ENCODE data around the gene CARD14.

DNA sequence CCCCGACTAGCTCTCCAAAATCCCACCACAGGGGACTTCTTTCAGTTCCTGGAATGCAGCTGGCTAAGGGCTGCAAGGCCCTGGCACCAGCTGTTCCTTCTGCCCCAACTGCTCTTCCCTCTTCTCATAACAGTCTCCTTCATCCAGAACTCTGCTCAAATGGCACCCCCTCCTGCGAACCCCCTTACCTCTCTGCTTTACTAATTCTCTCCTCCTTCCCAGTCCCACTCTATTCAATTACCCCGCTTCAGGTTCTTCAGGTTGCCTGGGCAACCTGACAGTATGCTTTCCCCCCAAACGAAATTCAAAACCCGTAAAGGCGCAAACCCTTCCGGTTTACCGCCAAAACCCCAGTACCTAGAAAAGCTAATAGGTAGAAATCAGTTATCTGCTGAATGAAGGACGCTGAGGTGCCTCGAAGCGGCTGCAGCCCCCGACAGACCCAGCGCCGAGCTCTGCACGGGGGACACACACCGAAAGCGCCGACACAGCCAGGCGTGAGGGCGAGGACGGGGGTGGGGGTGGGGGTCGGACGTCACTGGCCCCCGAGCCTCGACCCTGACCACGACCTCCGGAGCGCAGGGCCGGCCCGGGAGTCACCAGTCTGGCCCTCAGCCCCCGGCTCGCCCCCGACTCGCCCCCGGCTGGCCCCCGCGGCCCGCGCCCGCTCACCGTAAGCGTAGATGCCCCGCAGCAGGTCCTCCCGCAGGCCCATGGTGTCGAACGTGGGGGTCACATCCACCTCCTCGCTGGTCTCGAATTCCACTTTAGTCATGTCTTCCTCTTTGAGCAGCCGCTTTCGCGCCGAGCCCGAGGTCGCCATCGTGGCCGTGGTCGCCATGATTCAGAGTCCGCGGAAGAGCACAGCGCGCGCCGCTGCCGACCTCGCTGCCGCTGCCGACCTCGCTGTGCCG is 23.5 kb upstream of the CARD14 start:
- TF ChIP-seq, protein P1, sequence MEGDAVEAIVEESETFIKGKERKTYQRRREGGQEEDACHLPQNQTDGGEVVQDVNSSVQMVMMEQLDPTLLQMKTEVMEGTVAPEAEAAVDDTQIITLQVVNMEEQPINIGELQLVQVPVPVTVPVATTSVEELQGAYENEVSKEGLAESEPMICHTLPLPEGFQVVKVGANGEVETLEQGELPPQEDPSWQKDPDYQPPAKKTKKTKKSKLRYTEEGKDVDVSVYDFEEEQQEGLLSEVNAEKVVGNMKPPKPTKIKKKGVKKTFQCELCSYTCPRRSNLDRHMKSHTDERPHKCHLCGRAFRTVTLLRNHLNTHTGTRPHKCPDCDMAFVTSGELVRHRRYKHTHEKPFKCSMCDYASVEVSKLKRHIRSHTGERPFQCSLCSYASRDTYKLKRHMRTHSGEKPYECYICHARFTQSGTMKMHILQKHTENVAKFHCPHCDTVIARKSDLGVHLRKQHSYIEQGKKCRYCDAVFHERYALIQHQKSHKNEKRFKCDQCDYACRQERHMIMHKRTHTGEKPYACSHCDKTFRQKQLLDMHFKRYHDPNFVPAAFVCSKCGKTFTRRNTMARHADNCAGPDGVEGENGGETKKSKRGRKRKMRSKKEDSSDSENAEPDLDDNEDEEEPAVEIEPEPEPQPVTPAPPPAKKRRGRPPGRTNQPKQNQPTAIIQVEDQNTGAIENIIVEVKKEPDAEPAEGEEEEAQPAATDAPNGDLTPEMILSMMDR (IDR thresholded peaks at IDR 0.05), result no peak
- no peak for TF ChIP-seq POLR2AphosphoS5 (IDR thresholded peaks at IDR 0.05)

All from upper lobe of left lung (tissue), 4 donors.